GM23338 (cell line): ENCODE data around the gene RNF187.

Source experiments
- CREB1 ChIP-seq: fragments of 250-450 bp; sonication (Bioruptor Pico); IDR thresholded peaks from 2 replicates; pipeline ENCODE4 v1.5.0; 2020; ENCODE audit warnings: low read depth, mild to moderate bottlenecking, moderate library complexity
- CTCF ChIP-seq, 2 experiments: fragments of 200-600 bp in 1 of 2; sonication (generic) in 1 of 2; conservative IDR thresholded peaks; 2 replicates each; pipeline versions ENCODE4 v1.5.1 to v1.6.1; 2016 to 2017; ENCODE audit warnings: antibody characterized with exemption in 2 of 2, low read depth in 2 of 2, mild to moderate bottlenecking in 2 of 2, moderate library complexity in 1 of 2
- ETS1 ChIP-seq: IDR thresholded peaks from 2 replicates; pipeline ENCODE4 v1.6.1; 2016; ENCODE audit warnings: antibody characterized with exemption
- EZH2 ChIP-seq: fragments of 200-600 bp; sonication (generic); IDR thresholded peaks from one replicate; pipeline ENCODE4 v1.8.0; 2017; ENCODE audit warnings: antibody characterized with exemption, mild to moderate bottlenecking, low read depth; ENCODE audit not compliant: unreplicated experiment
- EZH2phosphoT487 ChIP-seq: fragments of 200-600 bp; sonication (generic); IDR thresholded peaks from one replicate; pipeline ENCODE4 v1.8.1; 2018; ENCODE audit warnings: antibody characterized with exemption; ENCODE audit not compliant: unreplicated experiment
- JUNB ChIP-seq: IDR thresholded peaks from one replicate; pipeline ENCODE4 v1.6.1; 2016; ENCODE audit warnings: antibody characterized with exemption; ENCODE audit not compliant: unreplicated experiment
- NANOG ChIP-seq: IDR thresholded peaks from 2 replicates; pipeline ENCODE4 v1.6.1; 2016; ENCODE audit warnings: antibody characterized with exemption, borderline replicate concordance
- POLR2AphosphoS5 ChIP-seq: IDR thresholded peaks from 2 replicates; pipeline ENCODE4 v1.6.1; 2016; ENCODE audit warnings: antibody characterized with exemption, low read depth
- REST ChIP-seq: IDR thresholded peaks from one replicate; pipeline ENCODE4 v1.6.1; 2018; ENCODE audit warnings: antibody characterized with exemption; ENCODE audit not compliant: unreplicated experiment
- ZNF114 ChIP-seq: fragments of 250-450 bp; sonication (Bioruptor Pico); IDR thresholded peaks from 2 replicates; pipeline ENCODE4 v1.5.0; 2020; ENCODE audit warnings: mild to moderate bottlenecking, moderate library complexity
- ZNF331 ChIP-seq: fragments of 250-450 bp; sonication (Bioruptor Pico); IDR thresholded peaks from 2 replicates; pipeline ENCODE4 v1.5.0; 2020; ENCODE audit warnings: low read depth, mild to moderate bottlenecking, moderate library complexity

DNA sequence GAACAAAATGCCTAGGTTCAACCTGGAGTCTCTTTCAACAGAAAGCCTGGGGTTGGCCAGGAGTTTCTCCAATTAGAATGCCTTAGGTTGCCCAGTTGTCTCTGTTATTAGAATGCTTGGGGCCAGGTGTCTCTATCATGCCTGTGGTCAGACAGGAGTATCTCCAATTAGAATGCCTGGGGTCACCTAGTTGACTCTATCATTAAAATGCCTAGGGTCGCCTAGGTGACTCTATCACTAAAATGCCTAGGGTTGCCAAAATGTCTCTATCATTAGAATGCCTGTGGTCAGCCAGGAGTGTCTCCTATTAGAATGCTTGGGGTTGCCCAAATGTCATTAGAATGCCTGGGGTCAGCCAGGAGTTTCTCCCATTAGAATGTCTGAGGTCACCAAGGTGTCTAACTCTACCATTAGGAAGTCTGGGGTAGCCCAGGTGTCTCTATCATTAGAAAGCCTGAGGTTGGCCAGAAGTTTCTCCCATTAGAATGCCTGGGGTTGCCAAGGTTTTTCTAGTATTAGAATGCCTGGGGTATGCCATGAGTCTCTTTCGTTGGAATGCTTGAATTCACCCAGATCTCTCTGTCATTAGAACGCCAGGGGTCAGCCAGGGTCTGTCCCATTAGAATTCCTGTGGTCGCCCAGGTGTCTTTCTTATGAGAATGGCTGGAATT, 57.9 kb downstream of the RNF187 start:
- TF ChIP-seq CTCF (conservative IDR thresholded peaks at IDR 0.05; ENCODE audit: low read depth in 2 of 2) (no peak), POLR2AphosphoS5 (no peak), REST (no peak), NANOG (no peak), EZH2phosphoT487 (no peak), ZNF331 (CRISPR knock-in tag) (no peak), EZH2 (no peak), ZNF114 (no peak), ETS1 (no peak), CREB1 (no peak), JUNB (no peak)
